Measurements from ENCODE around the gene CLDN25. TPM values are rescaled to one million over a fixed set of nuclear protein-coding genes. Genes with fewer than 3 reads are reported as not detected.

Gene CLDN25
- total and polyA plus RNA-seq, 2 of the 13 experiments (the other 11 are each of a cell fraction or from before 2014, with no cell fraction given), result not detected

- TF ChIP-seq TRAFD1 (CRISPR knock-in tag; IDR thresholded peaks at IDR 0.05; ENCODE audit: borderline replicate concordance), result no peak
- TF ChIP-seq ZNF816 (CRISPR knock-in tag; IDR thresholded peaks at IDR 0.05; ENCODE audit: borderline replicate concordance), result no peak
- TF ChIP-seq NAIF1 (CRISPR knock-in tag; IDR thresholded peaks at IDR 0.05; ENCODE audit: borderline replicate concordance), result peak; percentile 62; the same call in 1 of the 2 replicates
- peak; percentile 73; the same call in 1 of the 2 replicates for TF ChIP-seq REPIN1 (CRISPR knock-in tag; IDR thresholded peaks at IDR 0.05; ENCODE audit: borderline replicate concordance, low read depth)
- no peak for TF ChIP-seq ZNF256 (CRISPR knock-in tag; conservative IDR thresholded peaks at IDR 0.05)
- TF ChIP-seq ZNF761 (CRISPR knock-in tag; conservative IDR thresholded peaks at IDR 0.05), result 0 out of 2 replicates have a peak, but pooled peaks have one; percentile 31
- TF ChIP-seq ZNF749 (CRISPR knock-in tag; IDR thresholded peaks at IDR 0.05; ENCODE audit: borderline replicate concordance), result no peak
- TF ChIP-seq, protein P1, sequence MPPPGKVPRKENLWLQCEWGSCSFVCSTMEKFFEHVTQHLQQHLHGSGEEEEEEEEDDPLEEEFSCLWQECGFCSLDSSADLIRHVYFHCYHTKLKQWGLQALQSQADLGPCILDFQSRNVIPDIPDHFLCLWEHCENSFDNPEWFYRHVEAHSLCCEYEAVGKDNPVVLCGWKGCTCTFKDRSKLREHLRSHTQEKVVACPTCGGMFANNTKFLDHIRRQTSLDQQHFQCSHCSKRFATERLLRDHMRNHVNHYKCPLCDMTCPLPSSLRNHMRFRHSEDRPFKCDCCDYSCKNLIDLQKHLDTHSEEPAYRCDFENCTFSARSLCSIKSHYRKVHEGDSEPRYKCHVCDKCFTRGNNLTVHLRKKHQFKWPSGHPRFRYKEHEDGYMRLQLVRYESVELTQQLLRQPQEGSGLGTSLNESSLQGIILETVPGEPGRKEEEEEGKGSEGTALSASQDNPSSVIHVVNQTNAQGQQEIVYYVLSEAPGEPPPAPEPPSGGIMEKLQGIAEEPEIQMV (CRISPR knock-in tag; IDR thresholded peaks at IDR 0.05; ENCODE audit: low read depth), result no peak
- TF ChIP-seq NBN (conservative IDR thresholded peaks at IDR 0.05), result no peak
- TF ChIP-seq MAZ (IDR thresholded peaks at IDR 0.05; ENCODE audit: borderline replicate concordance, low read depth, low read length), result no peak
- TF ChIP-seq MAZ (CRISPR knock-in tag; IDR thresholded peaks at IDR 0.05; ENCODE audit: low read depth), result no peak
- TF ChIP-seq ZC3H4 (CRISPR knock-in tag; IDR thresholded peaks at IDR 0.05; ENCODE audit: borderline replicate concordance), result no peak
- TF ChIP-seq ZFP1 (CRISPR knock-in tag; IDR thresholded peaks at IDR 0.05), result peak; percentile 54; the same call in 1 of the 2 replicates
- TF ChIP-seq KLF15 (CRISPR knock-in tag; IDR thresholded peaks at IDR 0.05; ENCODE audit: borderline replicate concordance), result no peak
- TF ChIP-seq ZBTB7B (CRISPR knock-in tag; IDR thresholded peaks at IDR 0.05), result no peak
- TF ChIP-seq NFIC (IDR thresholded peaks at IDR 0.05; ENCODE audit: low read length), result 0 out of 2 replicates have a peak, but pooled peaks have one; percentile 40
- TF ChIP-seq DNMT1 (CRISPR knock-in tag; IDR thresholded peaks at IDR 0.05), result no peak
- no peak for TF ChIP-seq ZNF839 (CRISPR knock-in tag; IDR thresholded peaks at IDR 0.05; ENCODE audit: borderline replicate concordance)
- no peak for TF ChIP-seq RFX1 (IDR thresholded peaks at IDR 0.05)
- peak; percentile 44; the same call in 1 of the 2 replicates for TF ChIP-seq DMAP1 (CRISPR knock-in tag; IDR thresholded peaks at IDR 0.05)
- TF ChIP-seq TEF (CRISPR knock-in tag; IDR thresholded peaks at IDR 0.05), result no peak
- TF ChIP-seq HDAC6 (IDR thresholded peaks at IDR 0.05; ENCODE audit: low read depth, low read length), result no peak
- no peak for TF ChIP-seq ZNF33B (CRISPR knock-in tag; IDR thresholded peaks at IDR 0.05)
These were observed 6.0 kb upstream of the CLDN25 start, which contains the start of gene ZW10 (continued) for GRCh38 chr11:113773416-113774173.
